GM19468 (cell line): ENCODE data around the gene TOP3A.
"Not testable (repeated sequence)": the region's sequence is repeated elsewhere in the genome, so short reads cannot be mapped to it uniquely, and the experiment has no call there.

Experiments used
- ATAC-seq: cut with Tn5 transposase; IDR thresholded peaks from one replicate; pipeline ENCODE4 v1.9.1; 2021; ENCODE audit warnings: mild to moderate bottlenecking, moderate library complexity, moderate number of reproducible peaks; ENCODE audit not compliant: unreplicated experiment; ENCODE audit errors: extremely low read depth

TOP3A gene

GRCh38 chr17:18326039-18326438, 11.2 kb upstream of the TOP3A start:
- no peak for ATAC-seq

GRCh38 chr17:18324140-18325050, 9.6 kb upstream of the TOP3A start:
- no peak for ATAC-seq

DNA sequence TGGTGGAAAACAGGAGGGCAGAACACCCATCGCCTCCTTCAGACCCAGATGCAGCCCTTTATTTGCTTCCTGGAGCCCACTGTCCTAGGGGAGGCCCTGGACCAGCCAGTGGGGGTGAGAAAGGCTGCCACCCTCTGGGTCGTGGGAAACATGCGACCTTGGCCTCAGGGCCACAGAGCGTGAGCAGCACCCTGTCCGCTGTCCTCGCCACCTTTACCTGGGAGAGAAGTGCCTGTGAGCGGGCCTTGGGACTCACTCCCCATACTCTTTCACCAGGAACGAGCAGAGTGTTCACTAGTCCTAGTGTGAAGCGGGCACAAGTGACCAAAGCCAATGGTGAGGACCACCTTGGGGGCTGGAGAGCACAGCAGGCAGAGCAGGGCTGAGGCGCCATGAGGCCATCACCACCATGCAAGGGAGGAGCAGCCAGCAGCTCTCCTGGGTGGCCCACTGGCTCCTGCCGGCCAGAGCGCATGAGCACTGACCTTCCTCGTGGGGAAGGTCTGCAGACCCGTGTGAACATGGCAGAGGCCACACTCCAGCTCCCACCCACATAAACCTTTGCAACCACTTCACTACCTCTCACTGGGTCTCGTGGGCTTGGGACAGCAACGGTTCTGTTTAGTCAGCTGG, 8.8 kb upstream of the TOP3A start:
- no peak for ATAC-seq

DNA sequence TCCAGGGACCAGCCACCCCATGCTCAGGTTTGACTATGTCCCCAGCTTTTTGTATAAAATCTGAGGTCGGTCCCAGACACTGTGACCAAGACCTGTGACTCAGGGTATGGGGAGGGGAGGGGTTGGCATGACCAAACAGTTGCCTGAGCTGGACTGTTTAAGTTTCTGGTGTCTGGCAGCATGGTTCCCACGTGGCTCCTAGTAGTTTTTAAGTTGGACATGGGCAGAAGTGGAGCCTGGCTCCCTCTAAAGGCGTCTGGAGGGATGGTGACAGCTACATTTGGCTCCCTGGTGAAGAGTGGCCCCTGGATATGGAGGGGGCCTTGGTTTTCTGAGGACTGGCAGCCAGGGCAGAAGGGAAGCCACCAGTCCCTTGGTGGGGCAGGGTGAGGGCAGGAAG, 8.2 kb upstream of the TOP3A start:
- no peak for ATAC-seq

DNA sequence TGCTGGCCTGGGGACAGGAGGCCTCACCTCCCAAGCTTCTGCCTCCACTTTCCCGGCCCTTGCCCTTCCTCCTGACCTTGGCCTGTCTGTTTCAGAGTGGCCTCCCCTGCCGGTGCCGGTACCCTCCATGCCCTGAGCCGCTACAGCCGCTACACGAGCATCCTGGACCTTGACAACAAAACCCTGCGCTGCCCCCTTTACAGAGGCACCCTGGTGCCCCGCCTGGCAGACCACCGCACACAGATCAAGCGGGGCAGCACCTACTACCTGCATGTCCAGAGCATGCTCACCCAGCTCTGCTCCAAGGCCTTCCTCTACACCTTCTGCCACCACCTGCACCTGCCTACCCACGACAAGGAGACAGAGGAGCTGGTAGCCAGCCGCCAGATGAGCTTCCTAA, 7.7 kb upstream of the TOP3A start:
- ATAC-seq: no peak

- ATAC-seq: no peak
Measured at GRCh38 chr17:18321309-18321708, 6.5 kb upstream of the TOP3A start.

- no peak for ATAC-seq
Measured at GRCh38 chr17:18320301-18320700, 5.5 kb upstream of the TOP3A start.

GRCh38 chr17:18319604-18320256, 4.9 kb upstream of the TOP3A start:
- ATAC-seq: no peak

DNA sequence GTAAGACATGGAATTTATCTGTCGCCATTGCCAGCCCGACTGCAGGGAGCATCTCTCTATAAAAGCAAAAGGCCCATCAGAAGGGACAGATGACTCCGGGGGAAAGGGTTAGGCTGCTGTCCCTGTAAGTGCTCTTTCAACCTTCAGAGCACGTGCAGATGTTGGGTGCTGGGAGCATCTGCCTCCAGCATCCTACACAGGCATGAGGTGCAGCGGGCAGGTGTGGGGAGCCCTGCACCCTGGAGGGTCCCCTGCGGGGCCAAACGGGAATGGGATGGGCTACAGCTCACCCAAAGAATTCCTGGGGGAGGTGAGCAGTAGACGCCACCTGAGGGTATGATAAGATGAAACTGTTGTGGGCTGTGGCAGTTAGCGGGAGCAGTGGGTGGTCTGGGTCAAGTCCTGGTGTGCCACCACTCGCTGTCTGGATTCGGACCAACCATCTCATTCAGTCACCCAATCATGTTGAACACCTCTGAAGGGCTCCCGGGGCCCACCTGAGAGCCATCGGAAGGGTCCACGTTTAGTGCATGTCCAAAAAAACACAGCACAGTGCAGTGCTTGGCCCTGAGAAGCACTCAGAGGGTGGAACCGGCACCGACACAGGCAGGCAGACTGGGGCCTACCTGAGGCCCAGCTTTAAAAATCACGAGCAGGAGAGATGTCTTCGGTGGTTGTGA, 4.1 kb upstream of the TOP3A start:
- ATAC-seq: no peak

GRCh38 chr17:18318117-18318516, 3.3 kb upstream of the TOP3A start:
- no peak for ATAC-seq

GRCh38 chr17:18315961-18316360, 1.2 kb upstream of the TOP3A start:
- no peak for ATAC-seq

GRCh38 chr17:18315562-18315922, 748 bp upstream of the TOP3A start:
- ATAC-seq: no peak

GRCh38 chr17:18314059-18314730, 599 bp downstream of the TOP3A start:
- ATAC-seq: no peak

DNA sequence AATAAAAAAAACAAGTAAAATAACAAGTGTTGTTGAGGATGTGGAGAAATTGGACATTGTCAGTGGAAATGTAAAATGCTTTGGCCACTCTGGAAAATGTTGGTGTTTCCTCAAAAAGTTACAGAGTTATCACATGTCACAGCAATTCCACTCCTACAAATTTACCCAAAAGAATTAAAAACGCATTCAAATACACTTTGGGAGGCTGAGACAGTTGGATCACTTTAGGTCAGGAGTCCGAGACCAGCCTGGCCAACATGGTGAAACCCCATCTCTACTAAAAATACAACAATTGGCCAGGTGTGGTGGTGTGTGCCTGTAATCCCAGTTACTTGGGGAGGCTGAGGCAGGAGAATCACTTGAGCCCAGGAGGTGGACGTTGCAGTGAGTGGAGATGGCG, 5.6 kb downstream of the TOP3A start:
- no peak for ATAC-seq

- not testable (repeated sequence) for ATAC-seq
Measured at GRCh38 chr17:18303206-18303605, 11.6 kb downstream of the TOP3A start.

- ATAC-seq: no peak
Measured at GRCh38 chr17:18300725-18301480, 13.9 kb downstream of the TOP3A start.

GRCh38 chr17:18298061-18298460, 16.7 kb downstream of the TOP3A start:
- not testable (repeated sequence) for ATAC-seq

DNA sequence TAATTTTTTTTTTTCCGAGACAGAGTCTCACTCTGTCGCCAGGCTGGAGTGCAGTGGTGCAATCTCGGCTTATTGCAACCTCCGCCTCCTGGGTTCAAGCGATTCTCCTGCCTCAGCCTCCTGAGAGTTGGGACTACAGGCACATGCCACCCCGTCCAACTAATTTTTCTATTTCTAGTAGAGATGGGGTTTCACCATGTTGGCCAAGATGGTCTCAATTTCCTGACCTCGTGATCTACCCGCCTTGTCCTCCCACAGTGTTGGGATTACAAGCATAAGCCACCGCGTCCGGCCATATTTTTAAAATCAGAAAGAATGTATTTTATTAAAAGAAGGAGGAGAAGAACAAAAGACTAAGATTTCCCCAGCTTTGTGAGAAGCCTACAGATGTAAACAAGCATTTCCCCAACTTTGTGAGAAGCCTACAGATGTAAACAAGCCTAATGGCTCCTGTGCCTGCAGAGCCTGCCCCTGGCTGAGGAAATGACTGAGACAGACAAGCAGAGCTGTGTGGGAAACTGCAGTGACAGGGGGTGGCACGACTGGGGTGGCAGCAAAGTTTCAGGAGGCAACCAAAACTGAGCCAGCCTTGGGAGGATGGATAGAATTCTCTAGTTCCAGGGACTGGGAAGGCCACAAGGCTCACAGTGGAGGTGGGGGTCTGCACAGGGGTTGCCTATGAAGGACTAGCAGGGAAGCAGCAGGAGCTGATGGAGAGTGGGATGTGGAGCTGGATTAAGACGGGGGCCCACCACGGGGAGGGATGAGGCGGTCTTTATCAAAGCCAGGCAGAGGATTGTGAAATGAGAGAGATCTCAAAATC, 22.9 kb downstream of the TOP3A start:
- ATAC-seq: no peak

DNA sequence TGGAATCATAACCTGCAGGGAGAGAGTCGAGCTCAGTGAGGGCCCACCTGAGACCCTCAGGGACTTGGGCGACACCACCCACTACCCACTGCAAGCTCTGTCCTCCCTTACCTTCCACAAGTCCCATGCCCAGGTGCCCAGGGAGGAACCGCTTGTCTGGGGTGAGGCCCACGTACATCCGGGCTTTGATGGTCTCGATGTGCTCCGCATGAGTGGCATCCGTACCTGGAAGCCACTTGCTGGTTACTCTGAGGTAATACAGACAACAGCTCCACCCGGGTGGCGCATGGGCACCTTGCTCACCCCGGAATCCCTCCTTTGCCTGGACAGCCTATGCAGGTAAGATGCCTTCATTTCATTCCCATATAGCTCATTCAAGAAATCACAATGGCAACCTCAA, 29.5 kb downstream of the TOP3A start:
- no peak for ATAC-seq
